Measurements from ENCODE around the gene CFI.

DNA sequence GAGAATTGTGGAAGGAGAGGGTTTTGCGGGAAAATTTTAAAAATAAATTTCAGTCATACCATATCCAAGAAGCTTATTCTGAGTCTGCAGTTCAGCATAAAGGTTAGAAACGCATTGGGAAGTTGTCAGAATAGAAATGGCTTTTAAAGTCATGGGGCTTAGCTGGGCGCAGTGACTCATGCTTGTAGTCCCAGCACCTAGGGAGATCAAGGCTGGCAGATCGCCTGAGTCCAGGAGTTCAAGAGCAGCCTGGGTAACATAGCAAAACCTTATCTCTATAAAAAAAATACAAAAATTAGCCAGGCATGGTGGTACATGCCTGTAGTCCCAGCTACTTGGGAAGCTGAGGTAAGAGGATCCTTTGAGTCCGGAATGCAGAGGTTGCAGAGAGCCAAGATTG, 68.1 kb downstream of the CFI start:
- TF ChIP-seq POLR2A (IDR thresholded peaks at IDR 0.05; ENCODE audit: control extremely low read depth in 1 of 2, low read depth in 2 of 2, low read length in 2 of 2) (no peak), CHD2 (IDR thresholded peaks at IDR 0.05; ENCODE audit: low read length) (no peak), GTF2F1 (IDR thresholded peaks at IDR 0.05; ENCODE audit: borderline replicate concordance, low read depth, low read length) (no peak), CREB1 (IDR thresholded peaks at IDR 0.05) (no peak), NRF1 (IDR thresholded peaks at IDR 0.05; ENCODE audit: low read depth, low read length) (no peak), SP1 (IDR thresholded peaks at IDR 0.05; ENCODE audit: low read depth, low read length) (no peak), KDM1A (IDR thresholded peaks at IDR 0.05; ENCODE audit: borderline replicate concordance, low read length) (no peak), GABPA (IDR thresholded peaks at IDR 0.05; ENCODE audit: borderline replicate concordance, insufficient read depth, low read length) (no peak), RAD21 (IDR thresholded peaks at IDR 0.05 in 1 of 2, conservative IDR thresholded peaks at IDR 0.05 in 1 of 2; ENCODE audit: low read depth in 2 of 2, low read length in 2 of 2) (no peak), SIN3A (conservative IDR thresholded peaks at IDR 0.05 in 1 of 2, IDR thresholded peaks at IDR 0.05 in 1 of 2; ENCODE audit: low read depth in 1 of 2, low read length in 2 of 2) (no peak)
- TF ChIP-seq, protein P1, sequence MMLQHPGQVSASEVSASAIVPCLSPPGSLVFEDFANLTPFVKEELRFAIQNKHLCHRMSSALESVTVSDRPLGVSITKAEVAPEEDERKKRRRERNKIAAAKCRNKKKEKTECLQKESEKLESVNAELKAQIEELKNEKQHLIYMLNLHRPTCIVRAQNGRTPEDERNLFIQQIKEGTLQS (IDR thresholded peaks at IDR 0.05; ENCODE audit: insufficient read depth, low read depth, low read length), result no peak
- TF ChIP-seq, protein P2, sequence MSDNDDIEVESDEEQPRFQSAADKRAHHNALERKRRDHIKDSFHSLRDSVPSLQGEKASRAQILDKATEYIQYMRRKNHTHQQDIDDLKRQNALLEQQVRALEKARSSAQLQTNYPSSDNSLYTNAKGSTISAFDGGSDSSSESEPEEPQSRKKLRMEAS (IDR thresholded peaks at IDR 0.05), result no peak
- TF ChIP-seq, protein P3, sequence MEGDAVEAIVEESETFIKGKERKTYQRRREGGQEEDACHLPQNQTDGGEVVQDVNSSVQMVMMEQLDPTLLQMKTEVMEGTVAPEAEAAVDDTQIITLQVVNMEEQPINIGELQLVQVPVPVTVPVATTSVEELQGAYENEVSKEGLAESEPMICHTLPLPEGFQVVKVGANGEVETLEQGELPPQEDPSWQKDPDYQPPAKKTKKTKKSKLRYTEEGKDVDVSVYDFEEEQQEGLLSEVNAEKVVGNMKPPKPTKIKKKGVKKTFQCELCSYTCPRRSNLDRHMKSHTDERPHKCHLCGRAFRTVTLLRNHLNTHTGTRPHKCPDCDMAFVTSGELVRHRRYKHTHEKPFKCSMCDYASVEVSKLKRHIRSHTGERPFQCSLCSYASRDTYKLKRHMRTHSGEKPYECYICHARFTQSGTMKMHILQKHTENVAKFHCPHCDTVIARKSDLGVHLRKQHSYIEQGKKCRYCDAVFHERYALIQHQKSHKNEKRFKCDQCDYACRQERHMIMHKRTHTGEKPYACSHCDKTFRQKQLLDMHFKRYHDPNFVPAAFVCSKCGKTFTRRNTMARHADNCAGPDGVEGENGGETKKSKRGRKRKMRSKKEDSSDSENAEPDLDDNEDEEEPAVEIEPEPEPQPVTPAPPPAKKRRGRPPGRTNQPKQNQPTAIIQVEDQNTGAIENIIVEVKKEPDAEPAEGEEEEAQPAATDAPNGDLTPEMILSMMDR (IDR thresholded peaks at IDR 0.05; ENCODE audit: control extremely low read depth in 1 of 3, insufficient read depth in 1 of 3, low read depth in 1 of 3, low read length in 3 of 3), result no peak
- TF ChIP-seq, protein P4, sequence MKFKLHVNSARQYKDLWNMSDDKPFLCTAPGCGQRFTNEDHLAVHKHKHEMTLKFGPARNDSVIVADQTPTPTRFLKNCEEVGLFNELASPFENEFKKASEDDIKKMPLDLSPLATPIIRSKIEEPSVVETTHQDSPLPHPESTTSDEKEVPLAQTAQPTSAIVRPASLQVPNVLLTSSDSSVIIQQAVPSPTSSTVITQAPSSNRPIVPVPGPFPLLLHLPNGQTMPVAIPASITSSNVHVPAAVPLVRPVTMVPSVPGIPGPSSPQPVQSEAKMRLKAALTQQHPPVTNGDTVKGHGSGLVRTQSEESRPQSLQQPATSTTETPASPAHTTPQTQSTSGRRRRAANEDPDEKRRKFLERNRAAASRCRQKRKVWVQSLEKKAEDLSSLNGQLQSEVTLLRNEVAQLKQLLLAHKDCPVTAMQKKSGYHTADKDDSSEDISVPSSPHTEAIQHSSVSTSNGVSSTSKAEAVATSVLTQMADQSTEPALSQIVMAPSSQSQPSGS (IDR thresholded peaks at IDR 0.05; ENCODE audit: low read length), result no peak

Data from H1 (cell line).